ENCODE measurements around the gene CD40LG.

CD40LG gene

GRCh38 chrX:136652822-136653723, 5.1 kb downstream of the CD40LG start:
- no peak for FAIRE-seq

GRCh38 chrX:136656361-136656964, 8.5 kb downstream of the CD40LG start:
- FAIRE-seq: no peak

GRCh38 chrX:136658151-136658550, 10.2 kb downstream of the CD40LG start:
- no peak for FAIRE-seq

GRCh38 chrX:136659174-136659573, 11.2 kb downstream of the CD40LG start:
- no peak for FAIRE-seq

GRCh38 chrX:136660896-136661295, 12.9 kb downstream of the CD40LG start:
- no peak for FAIRE-seq

GRCh38 chrX:136662104-136662503, 14.1 kb downstream of the CD40LG start:
- no peak for FAIRE-seq

- no peak for FAIRE-seq
Measured at GRCh38 chrX:136662976-136663375, 15.0 kb downstream of the CD40LG start.

GRCh38 chrX:136665258-136665900, 17.4 kb downstream of the CD40LG start:
- no peak for FAIRE-seq

GRCh38 chrX:136666088-136666487, 18.1 kb downstream of the CD40LG start:
- FAIRE-seq: no peak

GRCh38 chrX:136667446-136668168, 19.6 kb downstream of the CD40LG start:
- no peak for FAIRE-seq

- no peak for FAIRE-seq
Measured at GRCh38 chrX:136671006-136671610, 23.1 kb downstream of the CD40LG start.

- no peak for FAIRE-seq
Measured at GRCh38 chrX:136674270-136674985, 26.5 kb downstream of the CD40LG start.

GRCh38 chrX:136679531-136679930, 31.6 kb downstream of the CD40LG start:
- no peak for FAIRE-seq

- FAIRE-seq: no peak
Measured at GRCh38 chrX:136684120-136684519, 36.2 kb downstream of the CD40LG start.

- FAIRE-seq: no peak
Measured at GRCh38 chrX:136687457-136687856, 39.5 kb downstream of the CD40LG start.

- FAIRE-seq: no peak
Measured at GRCh38 chrX:136689436-136689835, 41.5 kb downstream of the CD40LG start.

- FAIRE-seq: no peak
Measured at GRCh38 chrX:136691028-136691809, 43.3 kb downstream of the CD40LG start.

GRCh38 chrX:136692271-136692670, 44.3 kb downstream of the CD40LG start:
- no peak for FAIRE-seq

GRCh38 chrX:136694431-136695087, 46.6 kb downstream of the CD40LG start:
- FAIRE-seq: peak; percentile 85

- FAIRE-seq: no peak
Measured at GRCh38 chrX:136697156-136697555, 49.2 kb downstream of the CD40LG start.
